ENCODE results near the gene ANAPC4.

DNA sequence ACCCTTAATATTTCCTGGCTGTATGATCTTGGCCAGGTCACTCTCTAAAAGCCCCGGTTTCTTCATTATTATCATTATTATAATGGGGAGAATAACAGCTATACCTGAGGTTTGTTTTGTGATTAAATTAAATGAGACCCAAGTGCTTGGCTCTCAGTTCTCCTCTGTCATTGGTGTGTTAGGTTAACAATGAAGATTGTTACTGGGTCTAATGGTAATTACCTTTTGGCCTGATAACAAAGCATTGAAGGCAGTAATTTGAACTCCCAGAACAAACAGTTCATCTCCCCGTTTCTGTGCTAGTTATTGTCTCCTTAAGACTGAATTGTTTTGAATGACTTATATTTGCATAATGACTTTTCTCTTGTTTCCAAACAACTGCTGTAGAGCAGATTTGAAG, 6.8 kb upstream of the ANAPC4 start:
- TF ChIP-seq, protein P1, sequence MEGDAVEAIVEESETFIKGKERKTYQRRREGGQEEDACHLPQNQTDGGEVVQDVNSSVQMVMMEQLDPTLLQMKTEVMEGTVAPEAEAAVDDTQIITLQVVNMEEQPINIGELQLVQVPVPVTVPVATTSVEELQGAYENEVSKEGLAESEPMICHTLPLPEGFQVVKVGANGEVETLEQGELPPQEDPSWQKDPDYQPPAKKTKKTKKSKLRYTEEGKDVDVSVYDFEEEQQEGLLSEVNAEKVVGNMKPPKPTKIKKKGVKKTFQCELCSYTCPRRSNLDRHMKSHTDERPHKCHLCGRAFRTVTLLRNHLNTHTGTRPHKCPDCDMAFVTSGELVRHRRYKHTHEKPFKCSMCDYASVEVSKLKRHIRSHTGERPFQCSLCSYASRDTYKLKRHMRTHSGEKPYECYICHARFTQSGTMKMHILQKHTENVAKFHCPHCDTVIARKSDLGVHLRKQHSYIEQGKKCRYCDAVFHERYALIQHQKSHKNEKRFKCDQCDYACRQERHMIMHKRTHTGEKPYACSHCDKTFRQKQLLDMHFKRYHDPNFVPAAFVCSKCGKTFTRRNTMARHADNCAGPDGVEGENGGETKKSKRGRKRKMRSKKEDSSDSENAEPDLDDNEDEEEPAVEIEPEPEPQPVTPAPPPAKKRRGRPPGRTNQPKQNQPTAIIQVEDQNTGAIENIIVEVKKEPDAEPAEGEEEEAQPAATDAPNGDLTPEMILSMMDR (IDR thresholded peaks at IDR 0.05 in 8 of 11, conservative IDR thresholded peaks at IDR 0.05 in 3 of 11): no peak
- TF ChIP-seq POLR2A (IDR thresholded peaks at IDR 0.05): no peak

Measured in spleen (tissue), 7 donors.